ENCODE results near the gene OTOG. TPM values are rescaled to one million over a fixed set of nuclear protein-coding genes. Genes with fewer than 3 reads are reported as not detected.

The OTOG gene
- total RNA-seq, 2 experiments from 2014 or later: not detected

- ChIA-PET CTCF (no interaction called here), POLR2A (interaction anchor here (1.1 kb wide), 1 partner anchor 15 kb away, joined by 3 read pairs; no protein-coding TSS in a partner anchor)
- H3K4me1 Mint-ChIP-seq (ENCODE audit: low read depth): no peaks in the 10 kb centered on the region
These were observed 104.6 kb downstream of the OTOG start for GRCh38 chr11:17651681-17652080.

GRCh38 chr11:17652556-17652955, 105.5 kb downstream of the OTOG start:
- ChIA-PET POLR2A (no interaction called here), CTCF (no interaction called here)
- TF ChIP-seq, protein P1, sequence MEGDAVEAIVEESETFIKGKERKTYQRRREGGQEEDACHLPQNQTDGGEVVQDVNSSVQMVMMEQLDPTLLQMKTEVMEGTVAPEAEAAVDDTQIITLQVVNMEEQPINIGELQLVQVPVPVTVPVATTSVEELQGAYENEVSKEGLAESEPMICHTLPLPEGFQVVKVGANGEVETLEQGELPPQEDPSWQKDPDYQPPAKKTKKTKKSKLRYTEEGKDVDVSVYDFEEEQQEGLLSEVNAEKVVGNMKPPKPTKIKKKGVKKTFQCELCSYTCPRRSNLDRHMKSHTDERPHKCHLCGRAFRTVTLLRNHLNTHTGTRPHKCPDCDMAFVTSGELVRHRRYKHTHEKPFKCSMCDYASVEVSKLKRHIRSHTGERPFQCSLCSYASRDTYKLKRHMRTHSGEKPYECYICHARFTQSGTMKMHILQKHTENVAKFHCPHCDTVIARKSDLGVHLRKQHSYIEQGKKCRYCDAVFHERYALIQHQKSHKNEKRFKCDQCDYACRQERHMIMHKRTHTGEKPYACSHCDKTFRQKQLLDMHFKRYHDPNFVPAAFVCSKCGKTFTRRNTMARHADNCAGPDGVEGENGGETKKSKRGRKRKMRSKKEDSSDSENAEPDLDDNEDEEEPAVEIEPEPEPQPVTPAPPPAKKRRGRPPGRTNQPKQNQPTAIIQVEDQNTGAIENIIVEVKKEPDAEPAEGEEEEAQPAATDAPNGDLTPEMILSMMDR (IDR thresholded peaks at IDR 0.05): no peak
- no peak for DNase-seq
- Mint-ChIP-seq H3K27me3 (peaks cover 37% of the 10 kb centered on the region), H3K4me3 (no peak overlapping the region), H3K36me3 (ENCODE audit: low read depth) (no peaks in the 10 kb centered on the region), H3K27ac (no peak overlapping the region), H3K9me3 (peaks cover 9% of the 10 kb centered on the region), H3K4me1 (ENCODE audit: low read depth) (no peaks in the 10 kb centered on the region)
- ATAC-seq: no peak
- intact Hi-C loops (cut with micrococcal nuclease): no loop called here

More at GRCh38 chr11:17651681-17652080, 104.6 kb downstream of the OTOG start:
- intact Hi-C loops (cut with micrococcal nuclease): no loop called here
- Mint-ChIP-seq H3K27me3 (peaks cover 37% of the 10 kb centered on the region), H3K27ac (no peak overlapping the region), H3K9me3 (peaks cover 9% of the 10 kb centered on the region), H3K36me3 (ENCODE audit: low read depth) (no peaks in the 10 kb centered on the region), H3K4me3 (no peak overlapping the region)
- DNase-seq (no peak), ATAC-seq (no peak)
- TF ChIP-seq, protein P1 (IDR thresholded peaks at IDR 0.05): no peak

- no peak for ATAC-seq
- H3K9me3 Mint-ChIP-seq: peaks cover 9% of the 10 kb centered on the region
- TF ChIP-seq, protein P1 (IDR thresholded peaks at IDR 0.05): no peak
- H3K4me3 Mint-ChIP-seq: no peak overlapping the region
- ChIA-PET CTCF (interaction anchor here (1.3 kb wide), 1 partner anchor 55 kb away, joined by 6 read pairs; no protein-coding TSS in a partner anchor), POLR2A (no interaction called here)
- intact Hi-C loops (cut with micrococcal nuclease): no loop called here
- DNase-seq: no peak
- H3K27ac Mint-ChIP-seq: no peak overlapping the region
- no peaks in the 10 kb centered on the region for H3K4me1 Mint-ChIP-seq (ENCODE audit: low read depth)
- H3K27me3 Mint-ChIP-seq: peaks cover 36% of the 10 kb centered on the region
- no peaks in the 10 kb centered on the region for H3K36me3 Mint-ChIP-seq (ENCODE audit: low read depth)
These were observed 106.6 kb downstream of the OTOG start for GRCh38 chr11:17653611-17654010.

DNA sequence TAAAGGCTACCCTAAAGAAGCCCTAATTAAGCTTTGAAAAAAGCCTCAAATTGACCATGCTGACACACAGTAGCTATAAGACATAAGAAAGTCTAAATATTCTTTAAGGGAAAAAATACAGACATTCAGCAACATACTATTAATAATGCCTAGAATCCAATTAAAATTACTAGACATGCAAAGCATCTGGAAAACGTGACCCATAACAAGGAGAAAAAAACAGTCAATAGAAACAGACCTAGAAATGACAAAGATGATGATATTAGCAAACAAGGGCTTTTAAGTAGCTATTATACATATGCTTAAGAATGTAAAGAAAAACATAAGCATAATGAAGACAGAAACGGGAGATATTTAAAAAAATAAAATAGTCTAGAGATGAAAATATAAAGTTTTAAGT, 108.6 kb downstream of the OTOG start:
- Mint-ChIP-seq H3K36me3 (ENCODE audit: low read depth) (no peaks in the 10 kb centered on the region), H3K27ac (no peak overlapping the region), H3K9me3 (peaks cover 7% of the 10 kb centered on the region), H3K4me1 (ENCODE audit: low read depth) (no peaks in the 10 kb centered on the region), H3K4me3 (no peak overlapping the region), H3K27me3 (peaks cover 23% of the 10 kb centered on the region)
- ATAC-seq (no peak), DNase-seq (no peak)
- POLR2A ChIA-PET: no interaction called here
- TF ChIP-seq, protein P1 (IDR thresholded peaks at IDR 0.05): no peak
- intact Hi-C loops (cut with micrococcal nuclease): no loop called here
- CTCF ChIA-PET: interaction anchor here (0.8 kb wide), 1 partner anchor 57 kb away, joined by 3 read pairs; no protein-coding TSS in a partner anchor

GRCh38 chr11:17658211-17658610, 111.2 kb downstream of the OTOG start:
- intact Hi-C loops (cut with micrococcal nuclease): no loop called here
- no peaks in the 10 kb centered on the region for H3K4me1 Mint-ChIP-seq (ENCODE audit: low read depth)
- peaks cover 16% of the 10 kb centered on the region for H3K27me3 Mint-ChIP-seq
- H3K27ac Mint-ChIP-seq: no peak overlapping the region
- ChIA-PET CTCF (no interaction called here), POLR2A (no interaction called here)
- peaks cover 7% of the 10 kb centered on the region for H3K9me3 Mint-ChIP-seq
- no peaks in the 10 kb centered on the region for H3K36me3 Mint-ChIP-seq (ENCODE audit: low read depth)
- H3K4me3 Mint-ChIP-seq: no peak overlapping the region
- ATAC-seq (no peak), DNase-seq (no peak)
- TF ChIP-seq, protein P1 (IDR thresholded peaks at IDR 0.05): no peak
